Nephron (organoid): ENCODE measurements around the gene CACNB3.

Source experiments
- H3K27ac Mint-ChIP-seq, 3 experiments: 2 replicates each; pipeline ENCODE4 v1.8.0; 2020; ENCODE audit warnings: mixed read lengths in 3 of 3, mild to moderate bottlenecking in 2 of 3, moderate library complexity in 1 of 3
- H3K27me3 Mint-ChIP-seq: 2 replicates; pipeline ENCODE4 v1.8.0; 2021; ENCODE audit warnings: low read depth, mild to moderate bottlenecking, moderate library complexity, mixed read lengths
- H3K36me3 Mint-ChIP-seq: 2 replicates; pipeline ENCODE4 v1.8.0; 2020; ENCODE audit warnings: low read depth, mixed read lengths
- H3K4me1 Mint-ChIP-seq: 2 replicates; pipeline ENCODE4 v1.8.0; 2020; ENCODE audit warnings: mixed read lengths
- H3K4me3 Mint-ChIP-seq, 3 experiments: 2 replicates each; pipeline ENCODE4 v1.8.0; 2020; ENCODE audit warnings: mild to moderate bottlenecking in 3 of 3, mixed read lengths in 3 of 3, moderate library complexity in 2 of 3
- H3K9me3 Mint-ChIP-seq: 2 replicates; pipeline ENCODE4 v1.8.0; 2020; ENCODE audit warnings: mixed read lengths
- CTCF ChIP-seq, 3 experiments: fragments of 200-600 bp; sonication (generic); IDR thresholded peaks; one replicate each; pipeline ENCODE4 v1.5.0; 2021; ENCODE audit warnings: antibody characterized with exemption in 3 of 3; ENCODE audit not compliant: unreplicated experiment in 3 of 3

Gene CACNB3

GRCh38 chr12:48774516-48774915 lies 43.8 kb upstream of the CACNB3 start:
- Mint-ChIP-seq H3K36me3 (peaks cover 55% of the 10 kb centered on the region), H3K27me3 (no peaks in the 10 kb centered on the region), H3K4me1 (no peaks in the 10 kb centered on the region), H3K4me3 (no peak overlapping the region), H3K27ac (no peak overlapping the region), H3K9me3 (no peaks in the 10 kb centered on the region)
- no peak for TF ChIP-seq CTCF (IDR thresholded peaks at IDR 0.05; ENCODE audit: unreplicated experiment in 3 of 3)

- TF ChIP-seq CTCF (IDR thresholded peaks at IDR 0.05; ENCODE audit: unreplicated experiment in 3 of 3), result no peak
- no peaks in the 10 kb centered on the region for H3K27me3 Mint-ChIP-seq
- H3K4me1 Mint-ChIP-seq, result peaks cover 6% of the 10 kb centered on the region
- H3K36me3 Mint-ChIP-seq, result peaks cover 53% of the 10 kb centered on the region
- no peak overlapping the region for H3K4me3 Mint-ChIP-seq
- no peaks in the 10 kb centered on the region for H3K9me3 Mint-ChIP-seq
- no peak overlapping the region for H3K27ac Mint-ChIP-seq
These were observed 43.0 kb upstream of the CACNB3 start for GRCh38 chr12:48775299-48775698.

- Mint-ChIP-seq H3K27me3 (no peaks in the 10 kb centered on the region), H3K9me3 (no peaks in the 10 kb centered on the region), H3K36me3 (peaks cover 45% of the 10 kb centered on the region), H3K4me1 (peaks cover 7% of the 10 kb centered on the region), H3K27ac (no peak overlapping the region), H3K4me3 (no peak overlapping the region)
- TF ChIP-seq CTCF (IDR thresholded peaks at IDR 0.05; ENCODE audit: unreplicated experiment in 3 of 3), result no peak
These were observed 42.2 kb upstream of the CACNB3 start for GRCh38 chr12:48775991-48776649.

- Mint-ChIP-seq H3K9me3 (no peaks in the 10 kb centered on the region), H3K4me3 (no peak overlapping the region), H3K27me3 (no peaks in the 10 kb centered on the region), H3K4me1 (peaks cover 7% of the 10 kb centered on the region), H3K36me3 (peaks cover 42% of the 10 kb centered on the region), H3K27ac (no peak overlapping the region)
- TF ChIP-seq CTCF (IDR thresholded peaks at IDR 0.05; ENCODE audit: unreplicated experiment in 3 of 3), result no peak
These were observed 41.3 kb upstream of the CACNB3 start for GRCh38 chr12:48776956-48777355.

GRCh38 chr12:48777501-48778400 lies 40.5 kb upstream of the CACNB3 start:
- H3K4me1 Mint-ChIP-seq, result peaks cover 7% of the 10 kb centered on the region
- no peak for TF ChIP-seq CTCF (IDR thresholded peaks at IDR 0.05; ENCODE audit: unreplicated experiment in 3 of 3)
- no peaks in the 10 kb centered on the region for H3K9me3 Mint-ChIP-seq
- H3K27ac Mint-ChIP-seq, result no peak overlapping the region
- no peaks in the 10 kb centered on the region for H3K27me3 Mint-ChIP-seq
- H3K36me3 Mint-ChIP-seq, result peaks cover 40% of the 10 kb centered on the region
- H3K4me3 Mint-ChIP-seq, result no peak overlapping the region
